ENCODE data around the gene RAB11FIP3. TPM values are rescaled to one million over a fixed set of nuclear protein-coding genes. Genes with fewer than 3 reads are reported as not detected.
A peak's percentile ranks its signal among the peaks of the same experiment; 100 is the strongest.

The RAB11FIP3 gene
- total and polyA plus RNA-seq, 2 of the 13 experiments (the other 11 are each of a cell fraction or from before 2014, with no cell fraction given) = 34.3 to 57.6 TPM

DNA sequence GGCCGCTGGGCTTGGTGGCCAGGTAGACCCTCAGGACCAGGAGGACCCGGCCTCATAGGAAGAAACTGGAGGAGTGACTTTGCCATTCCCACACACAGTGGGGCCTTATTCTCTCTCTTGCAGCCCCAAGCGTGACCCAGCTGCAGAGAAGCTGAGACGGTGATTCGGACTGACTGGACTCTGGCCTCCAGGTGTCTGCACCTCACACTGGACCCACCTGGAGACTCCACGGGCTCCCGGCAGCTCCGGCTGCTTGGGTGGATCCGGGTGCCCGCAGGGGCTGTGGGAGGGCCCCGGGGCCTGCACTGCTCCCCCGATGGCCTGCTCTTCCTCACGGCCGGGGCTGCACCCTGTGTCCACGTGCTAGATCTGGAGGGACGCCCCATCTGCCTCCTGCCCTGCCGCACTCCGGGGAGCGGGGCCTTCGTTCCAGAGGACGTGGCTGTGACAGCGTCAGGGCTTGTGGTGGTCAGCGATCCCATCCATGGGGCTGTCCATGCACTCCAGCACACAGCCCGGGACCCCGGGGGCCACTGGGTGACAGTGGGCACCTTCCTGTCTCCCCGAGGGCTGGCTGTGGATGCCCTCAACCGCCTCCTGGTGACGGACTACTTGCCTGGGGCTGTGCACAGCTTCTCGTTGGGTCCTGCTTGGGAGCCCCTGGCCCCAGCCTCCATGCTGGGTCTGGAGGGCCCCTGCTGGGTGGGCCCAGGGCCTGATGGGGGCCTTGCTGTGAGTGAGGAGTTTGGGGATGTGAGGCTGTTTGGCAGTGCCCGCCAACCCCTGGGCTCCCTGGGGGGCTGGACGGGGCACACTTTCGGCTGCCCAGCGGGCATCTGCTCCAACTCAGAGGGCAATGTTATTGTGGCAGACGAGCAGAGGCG, 142.2 kb downstream of the RAB11FIP3 start (continued):
- TF ChIP-seq, protein P1, sequence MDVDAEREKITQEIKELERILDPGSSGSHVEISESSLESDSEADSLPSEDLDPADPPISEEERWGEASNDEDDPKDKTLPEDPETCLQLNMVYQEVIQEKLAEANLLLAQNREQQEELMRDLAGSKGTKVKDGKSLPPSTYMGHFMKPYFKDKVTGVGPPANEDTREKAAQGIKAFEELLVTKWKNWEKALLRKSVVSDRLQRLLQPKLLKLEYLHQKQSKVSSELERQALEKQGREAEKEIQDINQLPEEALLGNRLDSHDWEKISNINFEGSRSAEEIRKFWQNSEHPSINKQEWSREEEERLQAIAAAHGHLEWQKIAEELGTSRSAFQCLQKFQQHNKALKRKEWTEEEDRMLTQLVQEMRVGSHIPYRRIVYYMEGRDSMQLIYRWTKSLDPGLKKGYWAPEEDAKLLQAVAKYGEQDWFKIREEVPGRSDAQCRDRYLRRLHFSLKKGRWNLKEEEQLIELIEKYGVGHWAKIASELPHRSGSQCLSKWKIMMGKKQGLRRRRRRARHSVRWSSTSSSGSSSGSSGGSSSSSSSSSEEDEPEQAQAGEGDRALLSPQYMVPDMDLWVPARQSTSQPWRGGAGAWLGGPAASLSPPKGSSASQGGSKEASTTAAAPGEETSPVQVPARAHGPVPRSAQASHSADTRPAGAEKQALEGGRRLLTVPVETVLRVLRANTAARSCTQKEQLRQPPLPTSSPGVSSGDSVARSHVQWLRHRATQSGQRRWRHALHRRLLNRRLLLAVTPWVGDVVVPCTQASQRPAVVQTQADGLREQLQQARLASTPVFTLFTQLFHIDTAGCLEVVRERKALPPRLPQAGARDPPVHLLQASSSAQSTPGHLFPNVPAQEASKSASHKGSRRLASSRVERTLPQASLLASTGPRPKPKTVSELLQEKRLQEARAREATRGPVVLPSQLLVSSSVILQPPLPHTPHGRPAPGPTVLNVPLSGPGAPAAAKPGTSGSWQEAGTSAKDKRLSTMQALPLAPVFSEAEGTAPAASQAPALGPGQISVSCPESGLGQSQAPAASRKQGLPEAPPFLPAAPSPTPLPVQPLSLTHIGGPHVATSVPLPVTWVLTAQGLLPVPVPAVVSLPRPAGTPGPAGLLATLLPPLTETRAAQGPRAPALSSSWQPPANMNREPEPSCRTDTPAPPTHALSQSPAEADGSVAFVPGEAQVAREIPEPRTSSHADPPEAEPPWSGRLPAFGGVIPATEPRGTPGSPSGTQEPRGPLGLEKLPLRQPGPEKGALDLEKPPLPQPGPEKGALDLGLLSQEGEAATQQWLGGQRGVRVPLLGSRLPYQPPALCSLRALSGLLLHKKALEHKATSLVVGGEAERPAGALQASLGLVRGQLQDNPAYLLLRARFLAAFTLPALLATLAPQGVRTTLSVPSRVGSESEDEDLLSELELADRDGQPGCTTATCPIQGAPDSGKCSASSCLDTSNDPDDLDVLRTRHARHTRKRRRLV (CRISPR knock-in tag; IDR thresholded peaks at IDR 0.05) = no peak
- TF ChIP-seq ZNF564 (CRISPR knock-in tag; IDR thresholded peaks at IDR 0.05) (no peak), BCL6 (CRISPR knock-in tag; IDR thresholded peaks at IDR 0.05) (no peak), RXRB (CRISPR knock-in tag; IDR thresholded peaks at IDR 0.05; ENCODE audit: borderline replicate concordance) (no peak), KDM2A (CRISPR knock-in tag; IDR thresholded peaks at IDR 0.05; ENCODE audit: borderline replicate concordance, low read depth) (0 out of 2 replicates have a peak, but pooled peaks have one; percentile 10), MAX (IDR thresholded peaks at IDR 0.05) (0 out of 2 replicates have a peak, but pooled peaks have one; percentile 17), DPF2 (CRISPR knock-in tag; IDR thresholded peaks at IDR 0.05; ENCODE audit: borderline replicate concordance, low read depth) (no peak)
- TF ChIP-seq, protein P2, sequence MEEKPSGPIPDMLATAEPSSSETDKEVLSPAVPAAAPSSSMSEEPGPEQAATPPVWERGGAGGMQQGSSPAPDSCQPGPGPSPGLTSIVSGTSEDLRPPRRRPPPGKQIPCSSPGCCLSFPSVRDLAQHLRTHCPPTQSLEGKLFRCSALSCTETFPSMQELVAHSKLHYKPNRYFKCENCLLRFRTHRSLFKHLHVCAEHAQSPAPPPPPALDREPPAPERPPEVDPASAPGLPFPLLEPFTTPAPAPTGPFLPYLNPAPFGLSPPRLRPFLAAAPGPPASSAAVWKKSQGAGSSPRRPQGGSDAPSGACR (CRISPR knock-in tag; IDR thresholded peaks at IDR 0.05) = no peak
- TF ChIP-seq, protein P3, sequence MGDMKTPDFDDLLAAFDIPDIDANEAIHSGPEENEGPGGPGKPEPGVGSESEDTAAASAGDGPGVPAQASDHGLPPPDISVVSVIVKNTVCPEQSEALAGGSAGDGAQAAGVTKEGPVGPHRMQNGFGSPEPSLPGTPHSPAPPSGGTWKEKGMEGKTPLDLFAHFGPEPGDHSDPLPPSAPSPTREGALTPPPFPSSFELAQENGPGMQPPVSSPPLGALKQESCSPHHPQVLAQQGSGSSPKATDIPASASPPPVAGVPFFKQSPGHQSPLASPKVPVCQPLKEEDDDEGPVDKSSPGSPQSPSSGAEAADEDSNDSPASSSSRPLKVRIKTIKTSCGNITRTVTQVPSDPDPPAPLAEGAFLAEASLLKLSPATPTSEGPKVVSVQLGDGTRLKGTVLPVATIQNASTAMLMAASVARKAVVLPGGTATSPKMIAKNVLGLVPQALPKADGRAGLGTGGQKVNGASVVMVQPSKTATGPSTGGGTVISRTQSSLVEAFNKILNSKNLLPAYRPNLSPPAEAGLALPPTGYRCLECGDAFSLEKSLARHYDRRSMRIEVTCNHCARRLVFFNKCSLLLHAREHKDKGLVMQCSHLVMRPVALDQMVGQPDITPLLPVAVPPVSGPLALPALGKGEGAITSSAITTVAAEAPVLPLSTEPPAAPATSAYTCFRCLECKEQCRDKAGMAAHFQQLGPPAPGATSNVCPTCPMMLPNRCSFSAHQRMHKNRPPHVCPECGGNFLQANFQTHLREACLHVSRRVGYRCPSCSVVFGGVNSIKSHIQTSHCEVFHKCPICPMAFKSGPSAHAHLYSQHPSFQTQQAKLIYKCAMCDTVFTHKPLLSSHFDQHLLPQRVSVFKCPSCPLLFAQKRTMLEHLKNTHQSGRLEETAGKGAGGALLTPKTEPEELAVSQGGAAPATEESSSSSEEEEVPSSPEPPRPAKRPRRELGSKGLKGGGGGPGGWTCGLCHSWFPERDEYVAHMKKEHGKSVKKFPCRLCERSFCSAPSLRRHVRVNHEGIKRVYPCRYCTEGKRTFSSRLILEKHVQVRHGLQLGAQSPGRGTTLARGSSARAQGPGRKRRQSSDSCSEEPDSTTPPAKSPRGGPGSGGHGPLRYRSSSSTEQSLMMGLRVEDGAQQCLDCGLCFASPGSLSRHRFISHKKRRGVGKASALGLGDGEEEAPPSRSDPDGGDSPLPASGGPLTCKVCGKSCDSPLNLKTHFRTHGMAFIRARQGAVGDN (CRISPR knock-in tag; IDR thresholded peaks at IDR 0.05) = peak; percentile 56
